GM23338 (cell line): Measurements from ENCODE around the gene DRAM1. TPM values are rescaled to one million over a fixed set of nuclear protein-coding genes. Genes with fewer than 3 reads are reported as not detected.

Experiments used
- ATAC-seq: fragments of 200-7000 bp; cut with Tn5 transposase; 3 replicates; pipeline ENCODE4 v1.9.1; 2020
- DNase-seq: peaks from one replicate; pipeline ENCODE4 v3.0.0-alpha.2; 2015; ENCODE audit warnings: low spot score
- H2AFZ ChIP-seq: fragments of 200-600 bp; sonication (generic); 2 replicates; pipeline ENCODE4 v1.8.0; 2016; ENCODE audit warnings: antibody characterized with exemption, mild to moderate bottlenecking, moderate library complexity
- H3F3A ChIP-seq: fragments of 200-600 bp; sonication (generic); replicated peaks from 2 replicates; pipeline ENCODE4 v1.8.0; 2017; ENCODE audit warnings: antibody characterized with exemption, mixed run types, low read depth
- H3K27ac ChIP-seq: fragments of 200-600 bp; sonication (generic); 2 replicates; pipeline ENCODE4 v1.6.1; 2016; ENCODE audit warnings: low read depth
- H3K27me3 ChIP-seq: fragments of 200-600 bp; sonication (generic); 2 replicates; pipeline ENCODE4 v1.8.0; 2016; ENCODE audit warnings: mild to moderate bottlenecking, mixed run types, moderate library complexity; ENCODE audit not compliant: insufficient read depth
- H3K36me3 ChIP-seq: fragments of 200-600 bp; sonication (generic); 2 replicates; pipeline ENCODE4 v1.8.0; 2016; ENCODE audit warnings: mild to moderate bottlenecking; ENCODE audit not compliant: insufficient read depth
- H3K4me1 ChIP-seq: fragments of 200-600 bp; sonication (generic); 2 replicates; pipeline ENCODE4 v1.8.0; 2016; ENCODE audit warnings: mild to moderate bottlenecking, moderate library complexity; ENCODE audit not compliant: insufficient read depth
- H3K4me2 ChIP-seq: fragments of 200-600 bp; sonication (generic); 2 replicates; pipeline ENCODE4 v1.7.1; 2017; ENCODE audit warnings: mixed run types
- H3K4me3 ChIP-seq: fragments of 200-600 bp; sonication (generic); 2 replicates; pipeline ENCODE4 v1.6.1; 2016; ENCODE audit warnings: mixed run types
- H3K79me2 ChIP-seq: fragments of 200-600 bp; sonication (generic); replicated peaks from 2 replicates; pipeline ENCODE4 v1.8.0; 2017; ENCODE audit warnings: mild to moderate bottlenecking; ENCODE audit not compliant: insufficient read depth
- H3K9me2 ChIP-seq: fragments of 200-600 bp; sonication (generic); 2 replicates; pipeline ENCODE4 v1.8.0; 2017; ENCODE audit not compliant: insufficient read depth
- H4K20me1 ChIP-seq: fragments of 200-600 bp; sonication (generic); replicated peaks from 2 replicates; pipeline ENCODE4 v1.8.0; 2017; ENCODE audit warnings: mild to moderate bottlenecking; ENCODE audit not compliant: insufficient read depth
- H3K27ac Mint-ChIP-seq: 2 replicates; pipeline ENCODE4 v1.8.0; 2020; ENCODE audit warnings: inconsistent platforms, mild to moderate bottlenecking, moderate library complexity, mixed read lengths
- H3K27me3 Mint-ChIP-seq: 3 replicates; pipeline ENCODE4 v1.8.0; 2022; ENCODE audit warnings: low read depth, mild to moderate bottlenecking, moderate library complexity, mixed read lengths, inconsistent platforms; ENCODE audit not compliant: insufficient read depth, poor library complexity
- H3K36me3 Mint-ChIP-seq: 3 replicates; pipeline ENCODE4 v1.8.0; 2021; ENCODE audit warnings: low read depth, mild to moderate bottlenecking, inconsistent platforms, moderate library complexity, mixed read lengths
- H3K4me1 Mint-ChIP-seq: 3 replicates; pipeline ENCODE4 v1.8.0; 2020; ENCODE audit warnings: mild to moderate bottlenecking, inconsistent platforms, mixed read lengths
- H3K4me3 Mint-ChIP-seq: 3 replicates; pipeline ENCODE4 v1.8.0; 2021; ENCODE audit warnings: moderate library complexity, mild to moderate bottlenecking, inconsistent platforms, mixed read lengths
- H3K9me3 Mint-ChIP-seq: 3 replicates; pipeline ENCODE4 v1.8.0; 2020; ENCODE audit warnings: moderate library complexity, mild to moderate bottlenecking, inconsistent platforms, mixed read lengths
- CREB1 ChIP-seq: fragments of 250-450 bp; sonication (Bioruptor Pico); IDR thresholded peaks from 2 replicates; pipeline ENCODE4 v1.5.0; 2020; ENCODE audit warnings: low read depth, mild to moderate bottlenecking, moderate library complexity
- EZH2 ChIP-seq: fragments of 200-600 bp; sonication (generic); IDR thresholded peaks from one replicate; pipeline ENCODE4 v1.8.0; 2017; ENCODE audit warnings: antibody characterized with exemption, mild to moderate bottlenecking, low read depth; ENCODE audit not compliant: unreplicated experiment
- JUNB ChIP-seq: IDR thresholded peaks from one replicate; pipeline ENCODE4 v1.6.1; 2016; ENCODE audit warnings: antibody characterized with exemption; ENCODE audit not compliant: unreplicated experiment
- NANOG ChIP-seq: IDR thresholded peaks from 2 replicates; pipeline ENCODE4 v1.6.1; 2016; ENCODE audit warnings: antibody characterized with exemption, borderline replicate concordance
- POLR2AphosphoS5 ChIP-seq: IDR thresholded peaks from 2 replicates; pipeline ENCODE4 v1.6.1; 2016; ENCODE audit warnings: antibody characterized with exemption, low read depth
- polyA plus RNA-seq: library from polyadenylated mRNA; unstranded; fragments of >200 nt; fragmentation: Nextera tagmentation; extraction: Ambion mirVana; gene quantifications from 2 replicates; pipeline ENCODE4 v1.2.1, GENCODE V29; 2016
- total RNA-seq: library from RNA; depleted of rRNA; stranded (reverse); fragments of >200 nt; shearing (Covaris generic); gene quantifications from 2 replicates; pipeline ENCODE4 v1.2.3, GENCODE V29; 2014
- TF ChIP-seq, protein P1 (sequence below): fragments of 250-450 bp; sonication (Bioruptor Pico); IDR thresholded peaks from 2 replicates; pipeline ENCODE4 v1.5.0; 2020; ENCODE audit warnings: mild to moderate bottlenecking, moderate library complexity
- TF ChIP-seq, protein P2 (sequence below): IDR thresholded peaks from one replicate; pipeline ENCODE4 v1.6.1; 2018; ENCODE audit warnings: antibody characterized with exemption; ENCODE audit not compliant: unreplicated experiment
- TF ChIP-seq, protein P3 (sequence below), 2 experiments: fragments of 200-600 bp in 1 of 2; sonication (generic) in 1 of 2; conservative IDR thresholded peaks; 2 replicates each; pipeline versions ENCODE4 v1.5.1 to v1.6.1; 2016 to 2017; ENCODE audit warnings: antibody characterized with exemption in 2 of 2, low read depth in 2 of 2, mild to moderate bottlenecking in 2 of 2, moderate library complexity in 1 of 2

DRAM1 gene
- total and polyA plus RNA-seq, 2 experiments from 2014 or later: 5.7 to 8.5 TPM

DNA sequence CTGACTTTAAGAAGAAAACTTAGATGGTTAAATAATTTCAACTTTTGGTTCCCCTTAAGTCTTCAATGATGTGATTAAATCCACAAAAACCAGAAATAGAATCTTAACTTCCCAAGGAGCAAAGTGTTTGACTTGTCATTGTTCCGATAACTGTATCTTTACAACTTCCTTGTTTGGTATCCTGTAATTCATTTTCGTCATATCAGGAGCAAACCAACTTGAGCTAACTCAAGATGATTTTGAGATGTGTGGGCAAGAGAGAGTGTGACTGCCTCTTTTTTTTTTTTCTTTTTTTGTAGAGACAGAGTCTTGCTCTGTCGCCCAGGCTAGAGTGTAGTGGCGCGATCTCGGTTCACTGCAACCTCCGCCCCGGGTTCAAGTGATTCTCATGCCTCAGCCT lies 25.3 kb downstream of the DRAM1 start:
- no peaks in the 10 kb centered on the region for H3K4me1 ChIP-seq
- H3K27me3 Mint-ChIP-seq: no peaks in the 10 kb centered on the region
- H3K79me2 ChIP-seq: no peaks in the 10 kb centered on the region
- ATAC-seq: no peak
- no peaks in the 10 kb centered on the region for H3K27me3 ChIP-seq
- no peaks in the 10 kb centered on the region for H3K9me3 Mint-ChIP-seq
- no peak overlapping the region for H3K4me3 Mint-ChIP-seq
- no peak overlapping the region for H2AFZ ChIP-seq
- no peaks in the 10 kb centered on the region for H3K36me3 Mint-ChIP-seq
- H4K20me1 ChIP-seq: no peaks in the 10 kb centered on the region
- H3K4me1 Mint-ChIP-seq: peaks cover 5% of the 10 kb centered on the region; the same call in 2 of the 3 replicates
- H3K4me3 ChIP-seq: no peak overlapping the region
- TF ChIP-seq CREB1 (CRISPR knock-in tag): no peak
- no peaks in the 10 kb centered on the region for H3K9me2 ChIP-seq
- no peak overlapping the region for H3K4me2 ChIP-seq
- no peak overlapping the region for H3K27ac ChIP-seq
- no peak overlapping the region for H3K27ac Mint-ChIP-seq
- DNase-seq: no peak
- no peaks in the 10 kb centered on the region for H3K36me3 ChIP-seq
- H3F3A ChIP-seq: no peaks in the 10 kb centered on the region

DNA sequence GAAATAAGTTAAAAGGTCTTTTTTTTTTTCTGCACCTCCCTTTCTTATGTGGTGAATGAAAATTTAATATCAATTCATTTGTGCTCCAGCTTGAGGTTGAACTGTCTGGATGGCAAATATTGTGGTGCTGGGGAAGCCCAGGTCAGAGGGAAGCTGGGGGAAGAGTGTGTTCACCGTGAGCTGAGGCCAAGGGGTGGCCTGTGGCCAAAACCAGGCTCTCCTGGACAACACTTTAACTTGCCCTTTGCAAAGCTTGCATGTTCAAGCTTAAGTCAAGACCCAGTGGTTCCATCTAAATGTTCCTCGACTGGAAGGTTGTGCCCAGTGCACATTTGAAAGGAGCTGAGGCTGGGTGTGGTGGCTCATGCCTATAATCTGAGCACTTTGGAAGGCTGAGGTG lies 28.8 kb downstream of the DRAM1 start:
- H2AFZ ChIP-seq: no peak overlapping the region
- H4K20me1 ChIP-seq: no peaks in the 10 kb centered on the region
- Mint-ChIP-seq H3K36me3 (no peaks in the 10 kb centered on the region), H3K4me3 (no peak overlapping the region), H3K27me3 (peaks cover 6% of the 10 kb centered on the region), H3K4me1 (peaks cover 13% of the 10 kb centered on the region; the same call in 2 of the 3 replicates), H3K27ac (no peak overlapping the region), H3K9me3 (no peaks in the 10 kb centered on the region)
- H3K36me3 ChIP-seq: no peaks in the 10 kb centered on the region
- no peaks in the 10 kb centered on the region for H3K79me2 ChIP-seq
- H3K4me3 ChIP-seq: no peak overlapping the region
- TF ChIP-seq NANOG: no peak
- no peak for TF ChIP-seq CREB1 (CRISPR knock-in tag)
- TF ChIP-seq EZH2: no peak
- no peak for TF ChIP-seq POLR2AphosphoS5
- TF ChIP-seq, protein P1, sequence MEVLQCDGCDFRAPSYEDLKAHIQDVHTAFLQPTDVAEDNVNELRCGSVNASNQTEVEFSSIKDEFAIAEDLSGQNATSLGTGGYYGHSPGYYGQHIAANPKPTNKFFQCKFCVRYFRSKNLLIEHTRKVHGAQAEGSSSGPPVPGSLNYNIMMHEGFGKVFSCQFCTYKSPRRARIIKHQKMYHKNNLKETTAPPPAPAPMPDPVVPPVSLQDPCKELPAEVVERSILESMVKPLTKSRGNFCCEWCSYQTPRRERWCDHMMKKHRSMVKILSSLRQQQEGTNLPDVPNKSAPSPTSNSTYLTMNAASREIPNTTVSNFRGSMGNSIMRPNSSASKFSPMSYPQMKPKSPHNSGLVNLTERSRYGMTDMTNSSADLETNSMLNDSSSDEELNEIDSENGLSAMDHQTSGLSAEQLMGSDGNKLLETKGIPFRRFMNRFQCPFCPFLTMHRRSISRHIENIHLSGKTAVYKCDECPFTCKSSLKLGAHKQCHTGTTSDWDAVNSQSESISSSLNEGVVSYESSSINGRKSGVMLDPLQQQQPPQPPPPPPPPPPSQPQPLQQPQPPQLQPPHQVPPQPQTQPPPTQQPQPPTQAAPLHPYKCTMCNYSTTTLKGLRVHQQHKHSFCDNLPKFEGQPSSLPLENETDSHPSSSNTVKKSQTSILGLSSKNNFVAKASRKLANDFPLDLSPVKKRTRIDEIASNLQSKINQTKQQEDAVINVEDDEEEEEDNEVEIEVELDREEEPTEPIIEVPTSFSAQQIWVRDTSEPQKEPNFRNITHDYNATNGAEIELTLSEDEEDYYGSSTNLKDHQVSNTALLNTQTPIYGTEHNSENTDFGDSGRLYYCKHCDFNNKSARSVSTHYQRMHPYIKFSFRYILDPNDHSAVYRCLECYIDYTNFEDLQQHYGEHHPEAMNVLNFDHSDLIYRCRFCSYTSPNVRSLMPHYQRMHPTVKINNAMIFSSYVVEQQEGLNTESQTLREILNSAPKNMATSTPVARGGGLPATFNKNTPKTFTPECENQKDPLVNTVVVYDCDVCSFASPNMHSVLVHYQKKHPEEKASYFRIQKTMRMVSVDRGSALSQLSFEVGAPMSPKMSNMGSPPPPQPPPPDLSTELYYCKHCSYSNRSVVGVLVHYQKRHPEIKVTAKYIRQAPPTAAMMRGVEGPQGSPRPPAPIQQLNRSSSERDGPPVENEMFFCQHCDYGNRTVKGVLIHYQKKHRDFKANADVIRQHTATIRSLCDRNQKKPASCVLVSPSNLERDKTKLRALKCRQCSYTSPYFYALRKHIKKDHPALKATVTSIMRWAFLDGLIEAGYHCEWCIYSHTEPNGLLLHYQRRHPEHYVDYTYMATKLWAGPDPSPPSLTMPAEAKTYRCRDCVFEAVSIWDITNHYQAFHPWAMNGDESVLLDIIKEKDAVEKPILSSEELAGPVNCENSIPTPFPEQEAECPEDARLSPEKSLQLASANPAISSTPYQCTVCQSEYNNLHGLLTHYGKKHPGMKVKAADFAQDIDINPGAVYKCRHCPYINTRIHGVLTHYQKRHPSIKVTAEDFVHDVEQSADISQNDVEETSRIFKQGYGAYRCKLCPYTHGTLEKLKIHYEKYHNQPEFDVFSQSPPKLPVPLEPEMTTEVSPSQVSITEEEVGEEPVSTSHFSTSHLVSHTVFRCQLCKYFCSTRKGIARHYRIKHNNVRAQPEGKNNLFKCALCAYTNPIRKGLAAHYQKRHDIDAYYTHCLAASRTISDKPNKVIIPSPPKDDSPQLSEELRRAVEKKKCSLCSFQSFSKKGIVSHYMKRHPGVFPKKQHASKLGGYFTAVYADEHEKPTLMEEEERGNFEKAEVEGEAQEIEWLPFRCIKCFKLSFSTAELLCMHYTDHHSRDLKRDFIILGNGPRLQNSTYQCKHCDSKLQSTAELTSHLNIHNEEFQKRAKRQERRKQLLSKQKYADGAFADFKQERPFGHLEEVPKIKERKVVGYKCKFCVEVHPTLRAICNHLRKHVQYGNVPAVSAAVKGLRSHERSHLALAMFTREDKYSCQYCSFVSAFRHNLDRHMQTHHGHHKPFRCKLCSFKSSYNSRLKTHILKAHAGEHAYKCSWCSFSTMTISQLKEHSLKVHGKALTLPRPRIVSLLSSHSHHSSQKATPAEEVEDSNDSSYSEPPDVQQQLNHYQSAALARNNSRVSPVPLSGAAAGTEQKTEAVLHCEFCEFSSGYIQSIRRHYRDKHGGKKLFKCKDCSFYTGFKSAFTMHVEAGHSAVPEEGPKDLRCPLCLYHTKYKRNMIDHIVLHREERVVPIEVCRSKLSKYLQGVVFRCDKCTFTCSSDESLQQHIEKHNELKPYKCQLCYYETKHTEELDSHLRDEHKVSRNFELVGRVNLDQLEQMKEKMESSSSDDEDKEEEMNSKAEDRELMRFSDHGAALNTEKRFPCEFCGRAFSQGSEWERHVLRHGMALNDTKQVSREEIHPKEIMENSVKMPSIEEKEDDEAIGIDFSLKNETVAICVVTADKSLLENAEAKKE (CRISPR knock-in tag): no peak
- TF ChIP-seq, protein P2, sequence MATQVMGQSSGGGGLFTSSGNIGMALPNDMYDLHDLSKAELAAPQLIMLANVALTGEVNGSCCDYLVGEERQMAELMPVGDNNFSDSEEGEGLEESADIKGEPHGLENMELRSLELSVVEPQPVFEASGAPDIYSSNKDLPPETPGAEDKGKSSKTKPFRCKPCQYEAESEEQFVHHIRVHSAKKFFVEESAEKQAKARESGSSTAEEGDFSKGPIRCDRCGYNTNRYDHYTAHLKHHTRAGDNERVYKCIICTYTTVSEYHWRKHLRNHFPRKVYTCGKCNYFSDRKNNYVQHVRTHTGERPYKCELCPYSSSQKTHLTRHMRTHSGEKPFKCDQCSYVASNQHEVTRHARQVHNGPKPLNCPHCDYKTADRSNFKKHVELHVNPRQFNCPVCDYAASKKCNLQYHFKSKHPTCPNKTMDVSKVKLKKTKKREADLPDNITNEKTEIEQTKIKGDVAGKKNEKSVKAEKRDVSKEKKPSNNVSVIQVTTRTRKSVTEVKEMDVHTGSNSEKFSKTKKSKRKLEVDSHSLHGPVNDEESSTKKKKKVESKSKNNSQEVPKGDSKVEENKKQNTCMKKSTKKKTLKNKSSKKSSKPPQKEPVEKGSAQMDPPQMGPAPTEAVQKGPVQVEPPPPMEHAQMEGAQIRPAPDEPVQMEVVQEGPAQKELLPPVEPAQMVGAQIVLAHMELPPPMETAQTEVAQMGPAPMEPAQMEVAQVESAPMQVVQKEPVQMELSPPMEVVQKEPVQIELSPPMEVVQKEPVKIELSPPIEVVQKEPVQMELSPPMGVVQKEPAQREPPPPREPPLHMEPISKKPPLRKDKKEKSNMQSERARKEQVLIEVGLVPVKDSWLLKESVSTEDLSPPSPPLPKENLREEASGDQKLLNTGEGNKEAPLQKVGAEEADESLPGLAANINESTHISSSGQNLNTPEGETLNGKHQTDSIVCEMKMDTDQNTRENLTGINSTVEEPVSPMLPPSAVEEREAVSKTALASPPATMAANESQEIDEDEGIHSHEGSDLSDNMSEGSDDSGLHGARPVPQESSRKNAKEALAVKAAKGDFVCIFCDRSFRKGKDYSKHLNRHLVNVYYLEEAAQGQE: no peak
- no peak for TF ChIP-seq JUNB
- TF ChIP-seq, protein P3, sequence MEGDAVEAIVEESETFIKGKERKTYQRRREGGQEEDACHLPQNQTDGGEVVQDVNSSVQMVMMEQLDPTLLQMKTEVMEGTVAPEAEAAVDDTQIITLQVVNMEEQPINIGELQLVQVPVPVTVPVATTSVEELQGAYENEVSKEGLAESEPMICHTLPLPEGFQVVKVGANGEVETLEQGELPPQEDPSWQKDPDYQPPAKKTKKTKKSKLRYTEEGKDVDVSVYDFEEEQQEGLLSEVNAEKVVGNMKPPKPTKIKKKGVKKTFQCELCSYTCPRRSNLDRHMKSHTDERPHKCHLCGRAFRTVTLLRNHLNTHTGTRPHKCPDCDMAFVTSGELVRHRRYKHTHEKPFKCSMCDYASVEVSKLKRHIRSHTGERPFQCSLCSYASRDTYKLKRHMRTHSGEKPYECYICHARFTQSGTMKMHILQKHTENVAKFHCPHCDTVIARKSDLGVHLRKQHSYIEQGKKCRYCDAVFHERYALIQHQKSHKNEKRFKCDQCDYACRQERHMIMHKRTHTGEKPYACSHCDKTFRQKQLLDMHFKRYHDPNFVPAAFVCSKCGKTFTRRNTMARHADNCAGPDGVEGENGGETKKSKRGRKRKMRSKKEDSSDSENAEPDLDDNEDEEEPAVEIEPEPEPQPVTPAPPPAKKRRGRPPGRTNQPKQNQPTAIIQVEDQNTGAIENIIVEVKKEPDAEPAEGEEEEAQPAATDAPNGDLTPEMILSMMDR (conservative IDR thresholded peaks at IDR 0.05; ENCODE audit: low read depth in 2 of 2): no peak
- ATAC-seq (no peak), DNase-seq (no peak)
- H3K27me3 ChIP-seq: no peaks in the 10 kb centered on the region
- H3F3A ChIP-seq: no peaks in the 10 kb centered on the region
- no peak overlapping the region for H3K27ac ChIP-seq
- H3K4me1 ChIP-seq: no peaks in the 10 kb centered on the region
- no peaks in the 10 kb centered on the region for H3K9me2 ChIP-seq
- H3K4me2 ChIP-seq: no peak overlapping the region
